Suprapubic skin (tissue), 4 donors: ENCODE data around the gene RMDN2. TPM values are rescaled to one million over a fixed set of nuclear protein-coding genes. Genes with fewer than 3 reads are reported as not detected.

Source experiments
- DNase-seq, 2 donors: peaks; one replicate each; pipeline ENCODE4 v3.0.0-alpha.2; 2019; ENCODE audit warnings: low spot score in 2 of 2
- H3K27ac ChIP-seq: fragments of 200-600 bp; sonication (generic); one replicate; pipeline ENCODE4 v1.5.1; 2019
- H3K27me3 ChIP-seq: fragments of 200-600 bp; sonication (generic); one replicate; pipeline ENCODE4 v1.5.1; 2019
- H3K36me3 ChIP-seq: fragments of 200-600 bp; sonication (generic); one replicate; pipeline ENCODE4 v1.5.1; 2019
- H3K4me1 ChIP-seq: fragments of 200-600 bp; sonication (generic); one replicate; pipeline ENCODE4 v1.5.1; 2019
- H3K4me3 ChIP-seq: fragments of 200-600 bp; sonication (generic); one replicate; pipeline ENCODE4 v1.5.1; 2019; ENCODE audit warnings: mild to moderate bottlenecking
- H3K9me3 ChIP-seq: fragments of 200-600 bp; sonication (generic); one replicate; pipeline ENCODE4 v1.5.1; 2019
- CTCF ChIP-seq, 2 donors: fragments of 200-600 bp in 1 of 2; fragments of 450-650 bp in 1 of 2; sonication (generic) in 1 of 2; IDR thresholded peaks; one replicate each; pipeline ENCODE4 v1.5.1; 2016 to 2019; ENCODE audit warnings: antibody characterized with exemption in 2 of 2, mild to moderate bottlenecking in 1 of 2, moderate library complexity in 1 of 2
- EP300 ChIP-seq: sonication (generic); formaldehyde crosslinking; IDR thresholded peaks from one replicate; pipeline ENCODE4 v1.6.1; 2017; ENCODE audit warnings: antibody characterized with exemption
- POLR2A ChIP-seq, 2 donors: fragments of 450-650 bp; IDR thresholded peaks; one replicate each; pipeline ENCODE4 v1.6.1; 2017; ENCODE audit warnings: antibody characterized with exemption in 2 of 2, mild to moderate bottlenecking in 2 of 2, moderate library complexity in 2 of 2
- POLR2AphosphoS5 ChIP-seq, 3 donors: sonication (generic); formaldehyde crosslinking; IDR thresholded peaks; one replicate each; pipeline ENCODE4 v1.6.1; 2017; ENCODE audit warnings: antibody characterized with exemption in 3 of 3
- WGBS: methylation state at CpG from one replicate; pipeline ENCODE4 v1.1.5; 2018; 5-methylcytosine and 5-hydroxymethylcytosine counted together
- total RNA-seq, 4 donors: library from RNA; depleted of rRNA; stranded (reverse); fragments of >200 nt; gene quantifications; one replicate each; pipeline ENCODE4 v1.1.0, GENCODE V29; 2016

The RMDN2 gene
- total RNA-seq, 4 donors from 2014 or later = 4.1 to 6.3 (median 5.0) TPM

DNA sequence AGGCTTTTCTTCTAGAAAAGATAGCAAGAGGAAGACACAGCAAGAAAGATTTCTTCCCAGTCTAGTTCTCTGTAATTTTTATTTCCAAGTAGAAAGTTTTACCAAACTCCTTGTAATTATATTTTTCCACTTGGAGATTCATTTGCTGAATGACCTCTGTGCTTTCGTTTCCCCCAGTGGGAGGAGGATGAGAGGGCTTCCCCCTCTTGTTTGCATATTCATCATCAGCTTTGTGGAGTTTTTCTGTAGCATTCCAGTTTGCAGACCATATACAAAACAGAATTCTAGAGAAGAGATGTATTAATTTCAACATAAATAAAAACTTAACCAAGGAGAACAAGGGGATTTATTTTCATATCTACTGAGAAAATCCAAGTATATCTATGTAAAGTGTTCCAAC, 51.3 kb downstream of the RMDN2 start:
- no peaks in the 10 kb centered on the region for H3K4me1 ChIP-seq
- no peak overlapping the region for H3K4me3 ChIP-seq
- no peaks in the 10 kb centered on the region for H3K9me3 ChIP-seq
- DNase-seq = no peak
- no peak overlapping the region for H3K27ac ChIP-seq
- no peak for TF ChIP-seq POLR2AphosphoS5 (IDR thresholded peaks at IDR 0.05)
- TF ChIP-seq CTCF (IDR thresholded peaks at IDR 0.05) = no peak
- no peaks in the 10 kb centered on the region for H3K27me3 ChIP-seq
- WGBS = 86% methylated on average over 1 of the region's 1 CpG
- H3K36me3 ChIP-seq = no peaks in the 10 kb centered on the region

GRCh38 chr2:37982147-37982582, 57.1 kb downstream of the RMDN2 start:
- Histone ChIP-seq H3K9me3 (no peaks in the 10 kb centered on the region), H3K27me3 (no peaks in the 10 kb centered on the region), H3K4me3 (no peak overlapping the region), H3K27ac (no peak overlapping the region), H3K4me1 (peaks cover 4% of the 10 kb centered on the region), H3K36me3 (no peaks in the 10 kb centered on the region)
- 1% methylated on average over 3 of the region's 3 CpGs for WGBS
- TF ChIP-seq CTCF (IDR thresholded peaks at IDR 0.05) = peak; percentile 65 to 84
- TF ChIP-seq EP300 = no peak
- DNase-seq = peak; percentile 77 to 86

- 68% methylated on average over 6 of the region's 6 CpGs for WGBS
- H3K27me3 ChIP-seq = no peaks in the 10 kb centered on the region
- H3K27ac ChIP-seq = no peak overlapping the region
- H3K4me1 ChIP-seq = peaks cover 4% of the 10 kb centered on the region
- TF ChIP-seq CTCF (IDR thresholded peaks at IDR 0.05) = no peak
- TF ChIP-seq EP300 = no peak
- TF ChIP-seq POLR2A (IDR thresholded peaks at IDR 0.05) = no peak
- TF ChIP-seq POLR2AphosphoS5 (IDR thresholded peaks at IDR 0.05) = no peak
- no peaks in the 10 kb centered on the region for H3K9me3 ChIP-seq
- H3K4me3 ChIP-seq = no peak overlapping the region
- no peak for DNase-seq
- H3K36me3 ChIP-seq = no peaks in the 10 kb centered on the region
These were observed 57.8 kb downstream of the RMDN2 start for GRCh38 chr2:37982847-37983246.

DNA sequence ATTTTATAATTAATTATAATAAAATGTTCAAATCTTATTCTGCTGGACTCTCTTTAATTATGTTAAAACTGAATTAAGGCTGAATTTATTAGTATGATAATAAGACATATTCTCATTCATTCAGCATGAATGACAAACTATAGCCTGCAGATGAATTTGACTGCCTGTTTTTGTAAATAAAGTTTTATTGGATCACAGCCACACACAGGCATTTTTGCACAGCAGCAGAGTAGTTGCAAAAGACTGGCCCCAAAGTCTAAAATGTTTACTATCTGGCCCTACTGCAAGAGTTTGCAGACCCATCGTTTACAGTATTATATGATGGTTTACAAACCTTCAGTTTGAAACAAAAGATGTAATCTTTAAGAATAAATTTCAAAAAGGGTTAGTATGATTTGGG, 58.6 kb downstream of the RMDN2 start:
- Histone ChIP-seq H3K27me3 (no peaks in the 10 kb centered on the region), H3K27ac (no peak overlapping the region), H3K36me3 (no peaks in the 10 kb centered on the region), H3K4me3 (no peak overlapping the region), H3K9me3 (no peaks in the 10 kb centered on the region), H3K4me1 (peaks cover 4% of the 10 kb centered on the region)
- WGBS = 78% methylated on average over 1 of the region's 1 CpG
- TF ChIP-seq EP300 (no peak), POLR2AphosphoS5 (IDR thresholded peaks at IDR 0.05) (no peak), POLR2A (IDR thresholded peaks at IDR 0.05) (no peak), CTCF (IDR thresholded peaks at IDR 0.05) (no peak)
- DNase-seq = no peak

DNA sequence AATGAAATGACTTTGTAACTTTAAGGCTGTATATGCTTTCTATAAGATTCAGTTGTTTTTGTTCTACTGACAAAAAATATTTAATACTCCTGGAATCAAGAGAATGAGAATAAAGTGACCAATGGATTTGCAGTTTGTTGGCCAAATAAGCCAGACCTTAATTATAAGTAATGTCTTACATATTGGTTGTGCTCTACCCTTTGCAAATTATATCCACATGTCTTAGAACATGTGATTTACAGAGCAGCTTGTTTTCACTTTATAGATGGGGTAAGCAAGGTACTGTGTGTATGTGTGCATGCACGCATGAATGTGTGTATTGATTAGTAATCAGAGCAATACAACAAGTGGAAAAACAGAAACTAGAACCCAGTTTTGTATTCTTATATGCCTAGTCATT, 59.1 kb downstream of the RMDN2 start:
- TF ChIP-seq POLR2AphosphoS5 (IDR thresholded peaks at IDR 0.05) = no peak
- TF ChIP-seq POLR2A (IDR thresholded peaks at IDR 0.05) = no peak
- no peak for TF ChIP-seq CTCF (IDR thresholded peaks at IDR 0.05)
- no peak for TF ChIP-seq EP300
- Histone ChIP-seq H3K4me1 (peaks cover 4% of the 10 kb centered on the region), H3K9me3 (no peaks in the 10 kb centered on the region), H3K27ac (no peak overlapping the region), H3K27me3 (no peaks in the 10 kb centered on the region), H3K36me3 (no peaks in the 10 kb centered on the region), H3K4me3 (no peak overlapping the region)
- no peak for DNase-seq
- 32% methylated on average over 1 of the region's 1 CpG for WGBS
